Small intestine (tissue), 7 donors: ENCODE results near the gene SLC5A10. TPM values are rescaled to one million over a fixed set of nuclear protein-coding genes. Genes with fewer than 3 reads are reported as not detected.

Source experiments
- DNase-seq, 2 donors: peaks; one replicate each; pipeline versions ENCODE4 v3.0.0 to v3.0.0-alpha.2; 2013
- FAIRE-seq: peaks from 2 replicates; lab custom pipeline; 2012; peaks lifted over from hg19 to GRCh38; lab: Jason Lieb, UNC
- H3K27ac ChIP-seq, 3 donors: one replicate each; pipeline ENCODE4 v1.5.1; 2013; ENCODE audit warnings: low read length in 2 of 3, mild to moderate bottlenecking in 2 of 3, control low read depth in 1 of 3, inconsistent platforms in 1 of 3, low read depth in 1 of 3, moderate library complexity in 1 of 3
- H3K27me3 ChIP-seq, 3 donors: one replicate each; pipeline ENCODE4 v1.6.1; 2013; ENCODE audit warnings: low read length in 3 of 3, inconsistent platforms in 1 of 3; ENCODE audit not compliant: control insufficient read depth in 3 of 3, insufficient read depth in 3 of 3
- H3K36me3 ChIP-seq, 3 donors: one replicate each; pipeline ENCODE4 v1.6.1; 2013; ENCODE audit warnings: low read length in 3 of 3, inconsistent platforms in 1 of 3, low read depth in 1 of 3, mild to moderate bottlenecking in 1 of 3, moderate library complexity in 1 of 3; ENCODE audit not compliant: control insufficient read depth in 3 of 3, insufficient read depth in 2 of 3
- H3K4me1 ChIP-seq, 3 donors: one replicate each; pipeline ENCODE4 v1.6.1; 2013; ENCODE audit warnings: low read length in 2 of 3, inconsistent platforms in 1 of 3, low read depth in 1 of 3, mild to moderate bottlenecking in 1 of 3, moderate library complexity in 1 of 3; ENCODE audit not compliant: control insufficient read depth in 3 of 3, insufficient read depth in 2 of 3
- H3K4me3 ChIP-seq, 3 donors: one replicate each; pipeline ENCODE4 v1.5.1; 2013; ENCODE audit warnings: low read length in 3 of 3, control low read depth in 1 of 3, inconsistent platforms in 1 of 3, low read depth in 1 of 3, mild to moderate bottlenecking in 1 of 3, moderate library complexity in 1 of 3
- H3K9me3 ChIP-seq, 2 donors: one replicate each; pipeline ENCODE4 v1.6.1; 2013; ENCODE audit warnings: low read depth in 1 of 2, low read length in 1 of 2; ENCODE audit not compliant: control insufficient read depth in 2 of 2, insufficient read depth in 1 of 2
- WGBS, 3 donors: extraction: QIAGEN DNeasy Blood & Tissue Kit; methylation state at CpG; one replicate each; pipeline ENCODE4 v1.1.7; 2013; 5-methylcytosine and 5-hydroxymethylcytosine counted together
- polyA plus RNA-seq, 4 donors: library from polyadenylated mRNA; stranded (reverse) in 3 of 4; unstranded in 1 of 4; fragments of 200-250 nt in 3 of 4; fragments of 120-200 nt in 1 of 4; gene quantifications; one replicate each; pipeline versions ENCODE4 v1.2.1 to v1.2.3, GENCODE V29; 2013
- donor health status: healthy with polysubstance abuse.
- donor health status: control.
- donor health status: control.
- donor health status: Bipolar disorder and iron deficiency.
- donor health status: healthy.

SLC5A10 gene
- polyA plus RNA-seq, 4 donors: 0.09 to 0.27 (median 0.22) TPM; not detected in 1

DNA sequence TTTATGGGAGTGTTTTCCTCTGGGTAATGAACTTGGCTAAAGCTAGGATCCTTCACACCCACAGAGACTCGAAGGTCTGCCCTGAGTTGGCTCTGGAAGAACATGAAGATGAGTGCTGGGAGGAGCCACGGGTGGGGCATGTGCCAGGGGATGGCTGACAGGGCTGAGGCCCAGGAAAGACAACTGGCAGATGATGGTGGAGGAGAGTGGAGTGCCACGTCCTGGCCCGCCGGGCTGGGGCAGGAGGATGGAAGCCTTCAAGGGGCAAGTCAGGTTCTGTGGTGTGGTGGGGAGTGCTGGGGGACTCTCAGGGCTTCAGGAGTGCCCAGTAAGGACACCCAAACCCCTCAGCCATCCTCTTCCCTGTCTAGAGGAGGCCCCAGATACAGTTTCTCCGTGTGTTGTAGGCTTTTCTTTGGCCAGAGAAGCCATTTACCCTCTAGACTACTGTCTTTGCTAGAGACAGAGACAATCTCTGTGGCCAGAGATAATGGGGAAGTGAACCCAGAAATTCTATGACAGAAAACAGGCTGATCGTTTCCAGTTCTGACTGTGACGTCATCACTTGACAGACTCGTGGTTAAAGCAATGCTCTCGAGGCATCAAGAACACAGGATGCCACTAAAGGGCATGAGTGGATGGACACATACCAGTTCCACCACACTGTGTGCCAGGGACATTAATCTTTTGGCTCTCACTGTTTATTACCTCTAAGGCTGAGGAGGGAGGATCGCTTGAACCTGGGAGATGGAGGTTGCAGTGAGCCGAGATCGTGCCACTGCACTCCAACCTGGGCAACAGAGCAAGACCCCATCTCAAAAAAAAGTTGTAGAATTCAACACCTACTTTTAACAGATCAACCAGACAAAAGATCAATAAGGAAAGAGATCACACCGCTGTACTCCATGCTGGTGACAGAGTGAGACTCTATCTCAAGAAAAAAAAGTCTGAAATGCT lies 18.6 kb upstream of the SLC5A10 start:
- no peak for FAIRE-seq
- no peaks in the 10 kb centered on the region for H3K9me3 ChIP-seq
- no peaks in the 10 kb centered on the region for H3K4me1 ChIP-seq
- no peak overlapping the region for H3K4me3 ChIP-seq
- H3K36me3 ChIP-seq: peaks cover 7 to 36% (median 12%) of the 10 kb centered on the region in 3 donors
- 76 to 81% (median 79%) methylated on average over 14 of the region's 14 CpGs for WGBS, 3 donors
- no peak for DNase-seq
- no peak overlapping the region for H3K27ac ChIP-seq
- no peaks in the 10 kb centered on the region for H3K27me3 ChIP-seq

DNA sequence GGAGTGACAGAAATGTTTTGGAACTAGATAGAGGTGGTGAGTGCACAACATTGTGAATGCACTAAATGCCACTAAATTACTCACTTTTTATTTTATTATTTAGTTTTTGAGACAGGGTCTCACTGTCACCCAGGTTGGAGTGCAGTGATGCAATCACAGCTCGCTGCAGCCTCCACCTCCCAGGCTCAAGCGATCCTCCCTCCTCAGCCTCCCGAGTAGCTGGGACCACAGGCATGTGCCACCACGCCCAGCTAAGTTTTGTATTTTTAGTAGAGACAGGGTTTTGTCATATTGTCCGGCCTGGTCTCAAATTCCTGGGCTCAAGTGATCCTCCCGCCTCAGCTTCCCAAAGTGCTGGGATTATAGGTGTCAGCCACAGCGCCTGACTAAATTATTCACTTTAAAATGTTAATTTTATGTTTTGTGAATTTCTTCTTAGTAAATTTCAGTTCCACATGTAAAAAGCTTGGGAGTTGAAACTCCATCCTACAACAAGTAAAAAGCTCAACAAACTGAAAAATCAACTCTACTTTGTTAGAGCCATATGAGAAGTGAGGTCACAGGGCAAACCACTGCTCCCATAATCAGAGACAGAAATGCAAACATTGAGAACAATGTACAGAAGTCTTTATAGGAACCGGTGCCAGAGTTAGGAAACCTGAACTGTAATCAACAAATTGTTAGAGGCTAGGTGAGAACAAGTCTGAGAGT lies 13.8 kb upstream of the SLC5A10 start:
- DNase-seq (peak in 1 of 2 donors; percentile 36), FAIRE-seq (no peak)
- Histone ChIP-seq H3K27ac (peak overlapping the region in 1 of 3 donors; percentile 13), H3K4me3 (no peak overlapping the region), H3K4me1 (peaks cover 0 to 5% (median 0%) of the 10 kb centered on the region in 3 donors), H3K9me3 (no peaks in the 10 kb centered on the region), H3K36me3 (peaks cover 0 to 1% (median 0%) of the 10 kb centered on the region in 3 donors), H3K27me3 (no peaks in the 10 kb centered on the region)
- 76 to 80% (median 78%) methylated on average over 8 of the region's 8 CpGs for WGBS, 3 donors

DNA sequence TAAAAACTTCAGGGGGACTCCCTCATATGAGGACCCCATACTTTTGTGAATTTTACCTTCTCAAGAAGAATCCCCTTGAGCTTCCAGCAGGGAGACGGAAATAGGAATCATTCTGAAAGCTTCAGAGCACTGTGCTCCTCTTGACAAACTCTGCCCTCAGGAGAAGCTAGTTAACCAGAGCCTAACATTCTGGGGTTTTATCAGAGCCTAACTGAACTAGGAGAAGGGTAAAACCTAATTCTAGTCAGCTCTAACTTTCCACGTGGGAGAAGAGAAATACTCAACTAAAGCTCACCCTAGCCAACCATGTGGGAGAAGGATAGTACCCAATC lies 13.3 kb upstream of the SLC5A10 start:
- Histone ChIP-seq H3K4me1 (peaks cover 0 to 5% (median 0%) of the 10 kb centered on the region in 3 donors), H3K4me3 (no peak overlapping the region), H3K27me3 (no peaks in the 10 kb centered on the region), H3K27ac (peak overlapping the region in 1 of 3 donors; percentile 13), H3K9me3 (no peaks in the 10 kb centered on the region), H3K36me3 (no peaks in the 10 kb centered on the region)
- FAIRE-seq: no peak
- WGBS, 3 donors: 49 to 70% (median 58%) methylated on average over 2 of the region's 2 CpGs
- DNase-seq: no peak

DNA sequence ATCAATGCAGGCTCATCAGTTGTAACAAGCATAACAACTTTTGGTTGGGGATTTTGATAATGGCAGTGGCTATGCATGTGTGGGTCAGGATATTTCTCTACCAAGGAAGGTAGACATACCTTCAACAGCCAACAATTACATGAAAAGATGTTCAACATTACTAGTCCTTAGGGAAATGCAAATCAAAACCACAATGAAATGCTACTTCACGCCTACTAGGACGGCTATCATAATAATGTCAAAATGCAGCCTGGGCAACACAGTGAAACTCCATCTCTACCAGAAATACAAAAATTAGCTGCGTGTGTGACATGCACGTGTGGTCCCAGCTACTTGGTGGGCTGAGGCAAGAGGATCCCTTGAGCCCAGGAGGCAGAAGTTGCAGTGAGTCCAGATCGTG lies 7.3 kb upstream of the SLC5A10 start:
- WGBS, 3 donors: 77 to 85% (median 80%) methylated on average over 5 of the region's 5 CpGs
- FAIRE-seq (no peak), DNase-seq (no peak)
- Histone ChIP-seq H3K9me3 (no peaks in the 10 kb centered on the region), H3K4me3 (no peak overlapping the region), H3K4me1 (peaks cover 0 to 4% (median 0%) of the 10 kb centered on the region in 3 donors), H3K27me3 (peaks cover 0 to 2% (median 0%) of the 10 kb centered on the region in 3 donors), H3K36me3 (no peaks in the 10 kb centered on the region), H3K27ac (no peak overlapping the region)

DNA sequence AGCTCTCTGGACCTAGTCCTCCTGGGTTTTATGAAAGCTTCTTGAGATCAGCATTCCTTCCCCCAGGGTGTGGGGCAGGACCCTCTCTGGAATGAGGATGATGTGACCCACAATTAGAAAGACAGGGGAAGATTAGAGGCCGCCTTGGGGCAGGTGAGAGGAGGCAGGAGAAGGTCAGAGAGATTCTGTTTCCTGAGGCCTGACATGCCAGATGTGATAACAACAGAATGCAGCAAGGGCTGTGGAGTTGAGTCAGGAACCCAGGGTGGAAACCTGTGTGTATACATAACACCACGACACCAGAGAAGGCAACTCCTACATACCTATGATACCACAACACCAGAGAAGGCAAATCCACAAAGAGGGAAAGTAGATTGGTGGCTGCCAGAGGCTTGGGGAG lies 5.4 kb upstream of the SLC5A10 start:
- WGBS, 3 donors: 44 to 69% (median 69%) methylated on average over 2 of the region's 2 CpGs
- Histone ChIP-seq H3K9me3 (no peaks in the 10 kb centered on the region), H3K4me3 (no peak overlapping the region), H3K27ac (no peak overlapping the region), H3K4me1 (peaks cover 0 to 22% (median 0%) of the 10 kb centered on the region in 3 donors), H3K27me3 (peaks cover 0 to 2% (median 0%) of the 10 kb centered on the region in 3 donors), H3K36me3 (no peaks in the 10 kb centered on the region)
- FAIRE-seq: no peak
- no peak for DNase-seq

DNA sequence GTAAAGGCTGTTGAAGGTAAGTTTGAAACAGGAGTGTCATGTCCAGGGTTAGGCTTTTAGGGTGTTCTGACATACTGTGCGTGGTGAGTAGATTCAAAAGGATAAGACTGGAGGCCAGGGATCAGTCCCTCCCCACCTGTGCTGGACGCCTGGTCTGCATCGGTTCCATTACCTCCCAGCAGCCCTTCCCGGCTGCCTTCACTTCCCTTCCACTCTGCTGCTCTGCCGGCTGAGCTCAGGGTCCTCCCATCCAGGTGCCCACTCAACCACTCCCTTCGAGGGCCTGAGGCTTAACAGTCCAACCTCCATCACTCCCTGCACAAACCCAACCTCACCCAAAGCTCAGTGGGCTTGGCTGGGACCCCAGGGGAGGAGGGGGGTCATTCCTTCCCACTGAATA lies 4.1 kb upstream of the SLC5A10 start:
- no peak for FAIRE-seq

DNA sequence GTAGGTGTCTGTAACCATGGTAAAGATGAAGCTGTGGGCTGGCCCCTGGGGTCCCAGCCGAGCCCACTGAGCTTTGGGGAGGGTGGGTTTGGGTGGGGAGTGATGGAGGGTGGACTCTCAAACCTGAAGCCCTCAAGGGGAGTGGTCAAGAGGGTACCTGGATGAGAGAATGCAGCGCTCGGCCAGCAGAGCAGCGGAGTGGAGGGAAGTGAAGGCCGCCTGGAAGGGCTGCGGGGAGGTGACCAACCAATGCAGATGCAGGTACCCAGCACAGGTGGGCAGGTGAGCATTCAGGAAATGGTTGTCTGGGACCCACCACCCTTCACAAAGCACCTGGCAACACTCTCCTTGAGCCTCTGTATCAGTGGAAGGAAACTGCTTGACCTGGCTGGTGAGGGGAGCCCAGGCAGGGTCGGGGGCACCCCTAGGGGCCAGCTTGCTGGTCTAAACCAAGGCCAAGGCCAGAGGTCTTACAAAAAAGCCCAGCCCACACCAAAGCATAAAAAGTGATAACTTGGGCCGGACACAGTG lies 3.4 kb upstream of the SLC5A10 start:
- Histone ChIP-seq H3K9me3 (no peaks in the 10 kb centered on the region), H3K4me1 (peaks cover 0 to 22% (median 0%) of the 10 kb centered on the region in 3 donors), H3K27ac (no peak overlapping the region), H3K4me3 (no peak overlapping the region), H3K27me3 (peaks cover 0 to 2% (median 0%) of the 10 kb centered on the region in 3 donors), H3K36me3 (no peaks in the 10 kb centered on the region)
- DNase-seq: no peak
- WGBS, 3 donors: 80 to 84% (median 82%) methylated on average over 8 of the region's 8 CpGs
- FAIRE-seq: no peak

More for the DNA sequence above, 4.1 kb upstream of the SLC5A10 start:
- WGBS, 3 donors: 65 to 81% (median 81%) methylated on average over 6 of the region's 6 CpGs
- DNase-seq: no peak
- Histone ChIP-seq H3K9me3 (no peaks in the 10 kb centered on the region), H3K27me3 (peaks cover 0 to 2% (median 0%) of the 10 kb centered on the region in 3 donors), H3K27ac (no peak overlapping the region), H3K4me3 (no peak overlapping the region), H3K36me3 (no peaks in the 10 kb centered on the region), H3K4me1 (peaks cover 0 to 22% (median 0%) of the 10 kb centered on the region in 3 donors)

DNA sequence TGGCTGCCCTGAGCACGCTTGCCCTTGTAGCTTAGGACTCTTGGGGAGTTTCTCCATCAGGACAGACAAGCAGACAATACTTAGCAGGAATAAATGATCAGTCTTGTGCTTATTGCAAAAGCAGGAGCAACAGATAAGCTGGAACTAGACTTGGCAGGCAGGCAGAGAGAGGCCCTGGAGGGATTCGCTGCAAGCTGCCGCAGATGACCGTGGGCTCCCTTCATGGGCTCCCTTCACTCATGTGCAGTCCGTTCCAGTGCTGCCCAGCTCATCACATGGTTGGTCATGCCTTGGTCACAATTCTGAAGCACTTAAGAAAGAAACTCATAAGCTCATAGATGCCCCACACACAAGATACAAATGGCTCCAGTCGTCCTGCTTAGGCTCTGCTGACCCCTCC lies 2.4 kb upstream of the SLC5A10 start:
- 70 to 83% (median 83%) methylated on average over 6 of the region's 6 CpGs for WGBS, 3 donors
- H3K36me3 ChIP-seq: no peaks in the 10 kb centered on the region
- H3K4me3 ChIP-seq: no peak overlapping the region
- peaks cover 0 to 2% (median 0%) of the 10 kb centered on the region in 3 donors for H3K27me3 ChIP-seq
- H3K9me3 ChIP-seq: no peaks in the 10 kb centered on the region
- H3K4me1 ChIP-seq: peaks cover 0 to 22% (median 0%) of the 10 kb centered on the region in 3 donors
- no peak for DNase-seq
- FAIRE-seq: no peak
- H3K27ac ChIP-seq: peak overlapping the region in 1 of 3 donors; percentile 0
